ENCODE results near the gene ASIC3.

The ASIC3 gene

DNA sequence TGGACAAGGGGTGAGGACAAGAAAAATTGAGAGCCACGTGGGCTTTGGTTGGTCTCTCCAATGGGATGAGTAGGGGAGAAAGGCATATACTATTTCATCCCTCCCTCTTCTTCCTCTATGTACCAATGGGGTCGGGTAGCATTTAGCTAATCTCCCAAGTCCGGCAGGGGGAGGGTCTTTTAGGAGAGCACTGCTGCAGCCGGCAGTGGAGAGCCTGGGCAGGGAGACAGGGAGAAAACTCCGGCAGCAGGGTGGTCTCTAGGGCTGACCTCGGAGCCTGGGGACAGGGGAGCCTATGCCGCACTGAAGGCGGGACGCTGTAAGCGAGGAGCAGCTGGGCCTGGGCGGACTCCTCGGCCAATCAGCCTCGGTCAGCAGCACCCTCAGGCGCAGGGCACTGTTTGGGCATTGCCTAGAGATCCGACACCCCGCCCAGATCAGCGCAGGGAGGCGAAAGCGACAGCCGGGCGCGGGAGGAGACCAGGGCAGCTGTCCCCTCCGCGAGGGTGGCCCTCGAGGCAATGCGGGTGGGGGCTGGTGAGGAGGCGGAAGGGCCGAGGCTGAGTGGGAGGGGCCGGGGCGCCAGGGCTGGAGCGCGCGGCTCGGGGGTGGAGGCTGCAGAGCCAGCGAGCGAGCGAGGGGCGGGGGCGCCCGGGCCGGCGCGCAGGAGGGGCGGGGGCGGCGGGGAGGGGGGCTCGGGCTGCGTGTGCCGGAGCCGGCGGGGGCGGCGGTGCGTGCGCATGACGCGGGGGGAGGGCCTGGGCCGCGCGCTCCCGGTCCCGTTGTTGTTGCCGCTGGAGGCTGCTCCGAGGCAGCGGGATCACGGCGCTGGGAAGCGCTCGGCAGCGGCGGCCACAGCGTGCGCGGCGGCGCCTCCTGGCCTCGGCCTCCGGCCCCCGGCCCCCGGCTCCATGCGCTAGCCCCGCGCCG is 37.6 kb downstream of the ASIC3 start, which contains the start of gene AGAP3:
Gene AGAP3, plus strand, starts transcription at position 785 of the 930 bp plus-strand sequence. CDS start 267 bp downstream, outside the sequence.
- peak; percentile 92 for DNase-seq (ENCODE audit: low spot score)

DNA sequence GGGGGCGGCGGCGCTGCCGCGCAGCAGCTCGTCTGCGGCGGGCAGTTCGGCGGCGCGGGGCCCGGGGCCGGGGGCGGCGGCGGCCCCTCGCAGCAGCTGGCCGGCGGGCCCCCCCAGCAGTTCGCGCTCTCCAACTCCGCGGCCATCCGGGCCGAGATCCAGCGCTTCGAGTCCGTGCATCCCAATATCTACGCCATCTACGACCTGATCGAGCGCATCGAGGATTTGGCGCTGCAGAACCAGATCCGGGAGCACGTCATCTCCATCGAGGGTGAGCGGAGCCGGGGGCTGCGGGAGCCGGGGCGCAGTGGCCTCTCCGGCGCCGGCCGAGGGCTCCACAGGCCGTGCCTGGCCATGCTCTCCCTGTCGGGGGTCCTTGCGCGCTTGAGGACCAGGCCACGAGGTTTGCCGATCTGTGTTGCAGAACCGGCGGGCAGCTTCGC is 38.5 kb downstream of the ASIC3 start:
- DNase-seq (ENCODE audit: low spot score): no peak

GRCh38 chr7:151087245-151088018 is 39.1 kb downstream of the ASIC3 start:
- no peak for DNase-seq (ENCODE audit: low spot score)

GRCh38 chr7:151088019-151088855 is 39.9 kb downstream of the ASIC3 start:
- DNase-seq (ENCODE audit: low spot score): no peak

GRCh38 chr7:151088856-151089699 is 40.7 kb downstream of the ASIC3 start:
- no peak for DNase-seq (ENCODE audit: low spot score)

DNA sequence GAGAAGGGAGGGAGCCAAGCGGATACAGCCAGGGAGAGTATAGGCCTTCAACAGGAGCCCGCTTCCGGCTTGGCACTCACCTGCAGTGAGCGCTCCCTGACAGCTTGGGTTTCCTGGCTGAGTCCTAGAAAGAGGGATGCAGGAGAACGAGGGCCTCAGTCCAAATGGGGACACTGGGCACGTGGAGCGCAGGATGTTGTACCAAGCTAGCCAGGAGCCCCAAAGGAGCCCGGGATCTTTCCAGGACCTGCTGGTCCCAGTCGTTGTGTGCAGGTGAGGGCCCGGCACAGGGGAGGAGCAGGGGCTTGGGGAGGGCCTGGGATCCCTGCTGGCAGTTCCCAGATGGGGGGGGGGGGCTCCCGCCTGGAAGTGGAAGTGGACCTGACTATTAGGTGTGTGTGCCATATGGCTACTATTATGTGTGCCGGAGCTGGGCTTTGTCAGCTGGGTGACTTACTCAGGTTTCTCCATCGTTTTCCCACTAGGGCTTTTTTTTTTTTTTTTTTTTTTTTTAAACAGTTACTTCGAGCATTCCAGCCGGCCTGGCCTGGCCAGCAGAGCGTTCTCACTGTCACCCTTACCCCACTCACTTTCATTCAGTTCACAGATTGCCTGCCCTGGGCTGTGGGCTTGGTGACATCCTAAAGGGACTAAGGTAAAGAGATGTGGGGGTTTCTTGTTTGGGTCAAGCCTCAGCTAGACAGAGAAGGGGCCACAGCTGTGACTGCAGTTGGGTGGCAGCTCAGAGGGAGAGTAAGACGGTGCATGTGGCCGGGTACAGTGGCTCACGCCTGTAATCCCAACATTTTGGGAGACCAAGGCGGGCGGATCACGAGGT is 41.8 kb downstream of the ASIC3 start:
- no peak for DNase-seq (ENCODE audit: low spot score)

DNA sequence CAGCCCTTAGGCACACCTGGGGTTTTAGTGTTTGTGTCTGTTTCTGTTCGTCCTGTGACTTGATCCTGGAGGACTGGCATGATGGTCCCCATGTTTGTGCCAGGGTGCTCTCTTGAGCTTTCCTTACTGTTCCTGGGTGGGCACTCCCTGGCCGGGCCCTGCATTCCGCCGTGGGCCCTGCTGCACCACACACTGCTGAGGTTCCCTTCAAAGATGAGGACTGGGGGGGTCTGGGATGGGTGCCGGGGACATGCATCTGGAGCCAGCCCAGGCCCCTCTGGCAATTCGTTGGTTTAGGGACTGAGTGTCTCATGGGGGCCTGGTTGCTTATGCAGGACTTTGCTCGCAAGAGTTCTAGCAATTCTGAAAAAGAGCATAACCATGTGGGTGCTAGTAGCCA is 42.7 kb downstream of the ASIC3 start:
- no peak for DNase-seq (ENCODE audit: low spot score)

DNA sequence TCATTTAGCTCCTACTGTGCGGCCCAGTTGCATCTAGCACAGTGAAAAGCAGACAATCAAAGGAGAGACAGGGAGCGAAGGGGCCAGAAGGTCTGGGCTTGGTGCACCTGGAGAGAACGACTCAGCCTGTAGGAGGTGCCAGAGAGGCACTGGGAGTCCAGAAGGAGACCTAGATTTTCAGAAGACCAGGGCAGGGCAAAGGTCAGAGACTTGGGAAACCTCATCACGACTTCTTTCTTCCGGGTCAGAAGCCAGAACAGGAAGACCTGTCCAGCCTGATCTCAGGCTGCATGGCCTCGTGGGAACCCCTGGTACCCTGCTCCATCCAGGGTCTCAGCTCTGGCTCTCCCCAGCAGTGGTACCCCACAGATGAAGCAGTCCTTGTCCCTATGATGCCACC is 43.1 kb downstream of the ASIC3 start:
- DNase-seq (ENCODE audit: low spot score): no peak

GRCh38 chr7:151091988-151092387 is 43.7 kb downstream of the ASIC3 start:
- no peak for DNase-seq (ENCODE audit: low spot score)

DNA sequence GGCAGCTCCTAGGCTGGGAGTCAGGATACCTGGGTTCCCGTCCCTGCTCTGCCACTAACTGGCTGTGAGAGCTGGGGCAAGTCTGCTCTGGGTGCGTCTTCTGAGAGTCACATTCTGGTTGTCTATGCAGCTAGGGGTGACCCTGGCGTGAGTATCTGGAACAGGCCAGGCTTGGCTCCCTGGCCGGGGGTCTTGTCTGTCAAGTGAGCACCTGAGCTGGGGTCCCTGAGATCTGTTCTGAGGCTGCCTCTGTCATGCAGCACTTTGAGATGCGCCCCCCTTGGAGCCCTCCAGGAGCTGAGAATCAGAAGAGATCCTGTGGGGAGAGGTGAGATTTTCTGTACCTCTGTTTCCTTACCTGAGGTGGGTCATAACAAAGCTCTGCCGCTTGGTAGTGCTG is 45.4 kb downstream of the ASIC3 start:
- no peak for DNase-seq (ENCODE audit: low spot score)

DNA sequence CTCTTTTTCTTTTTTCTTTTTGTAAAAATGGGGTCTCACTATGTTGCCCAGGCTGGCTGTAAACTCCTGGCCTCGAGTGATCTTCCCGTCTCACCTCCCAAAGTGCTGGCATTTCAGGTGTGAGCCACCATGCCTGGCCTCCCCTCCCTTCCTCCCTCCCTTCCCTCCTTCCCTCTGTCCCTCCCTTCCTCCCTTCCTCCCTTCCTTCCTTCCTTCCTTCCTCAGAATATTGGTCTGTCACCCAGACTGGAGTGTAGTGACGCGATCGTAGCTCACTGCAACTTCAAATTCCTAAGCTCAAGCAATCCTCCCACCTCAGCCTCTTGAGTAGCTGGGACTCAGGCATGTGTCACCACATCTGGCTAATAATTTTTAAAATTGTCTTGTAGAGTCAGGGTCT is 46.3 kb downstream of the ASIC3 start:
- no peak for DNase-seq (ENCODE audit: low spot score)

DNA sequence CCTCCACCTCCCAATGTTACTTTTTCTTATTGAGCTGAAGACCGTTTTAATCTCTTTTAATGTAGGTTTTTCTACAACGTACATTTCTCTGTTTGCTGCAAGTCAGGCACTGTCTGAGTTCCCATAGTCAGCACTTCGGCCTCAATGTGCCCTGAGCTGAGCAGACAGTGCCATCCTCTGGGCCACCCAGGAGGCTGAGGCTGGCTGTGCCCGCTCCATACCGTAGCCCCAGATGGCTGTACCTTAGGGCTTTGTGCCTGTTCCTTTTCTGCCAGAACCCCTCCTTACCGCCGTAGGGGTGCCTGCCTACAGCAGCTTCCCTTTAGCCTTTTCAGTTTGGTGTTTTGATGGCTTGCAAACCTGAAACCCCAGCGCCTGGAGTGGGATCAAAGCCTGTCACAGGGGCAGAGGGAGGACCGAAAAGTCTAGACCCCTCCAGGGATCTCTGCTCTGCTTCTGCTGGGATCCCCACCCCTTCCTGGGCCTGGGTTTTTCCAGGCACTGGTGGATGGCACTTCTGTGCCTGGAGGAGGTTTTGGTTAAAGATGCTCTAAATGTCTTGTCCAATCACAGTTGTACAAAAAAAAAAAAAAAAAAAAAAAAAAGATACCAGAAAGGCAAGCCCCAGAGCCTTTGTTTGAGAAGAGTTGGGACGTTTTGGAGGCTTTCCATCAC is 46.9 kb downstream of the ASIC3 start:
- DNase-seq (ENCODE audit: low spot score): no peak

DNA sequence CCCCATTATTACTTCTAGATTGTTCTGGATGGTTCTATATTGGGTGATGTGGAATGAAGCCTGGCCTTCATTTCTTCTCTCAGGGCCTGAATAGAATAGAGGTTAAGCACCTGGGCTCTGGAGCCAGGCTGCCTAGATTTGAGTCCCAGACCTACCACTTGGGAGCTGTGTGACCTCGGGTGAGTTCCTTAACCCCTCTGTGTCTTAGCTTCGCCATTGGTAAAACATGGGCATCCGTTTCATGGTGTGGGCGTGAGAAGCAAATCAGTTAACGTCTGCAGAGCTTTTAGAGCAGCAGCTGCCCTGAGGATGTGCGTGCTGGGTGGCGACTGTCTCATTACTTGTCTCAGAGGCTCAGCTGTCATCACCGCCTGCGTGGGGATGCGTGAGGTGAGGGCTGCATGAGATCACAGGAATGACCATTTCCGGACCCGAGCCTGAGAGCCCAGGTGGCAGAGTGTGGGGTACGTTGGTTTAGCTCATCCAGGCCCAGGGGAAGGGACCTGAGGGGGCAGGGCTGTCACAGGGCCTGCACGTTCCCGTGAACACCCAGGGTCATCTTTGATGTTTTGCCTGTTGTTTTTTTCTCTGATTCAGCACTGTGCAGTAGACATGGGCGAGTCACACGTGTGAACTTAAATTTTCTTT is 47.6 kb downstream of the ASIC3 start:
- DNase-seq (ENCODE audit: low spot score): no peak

DNA sequence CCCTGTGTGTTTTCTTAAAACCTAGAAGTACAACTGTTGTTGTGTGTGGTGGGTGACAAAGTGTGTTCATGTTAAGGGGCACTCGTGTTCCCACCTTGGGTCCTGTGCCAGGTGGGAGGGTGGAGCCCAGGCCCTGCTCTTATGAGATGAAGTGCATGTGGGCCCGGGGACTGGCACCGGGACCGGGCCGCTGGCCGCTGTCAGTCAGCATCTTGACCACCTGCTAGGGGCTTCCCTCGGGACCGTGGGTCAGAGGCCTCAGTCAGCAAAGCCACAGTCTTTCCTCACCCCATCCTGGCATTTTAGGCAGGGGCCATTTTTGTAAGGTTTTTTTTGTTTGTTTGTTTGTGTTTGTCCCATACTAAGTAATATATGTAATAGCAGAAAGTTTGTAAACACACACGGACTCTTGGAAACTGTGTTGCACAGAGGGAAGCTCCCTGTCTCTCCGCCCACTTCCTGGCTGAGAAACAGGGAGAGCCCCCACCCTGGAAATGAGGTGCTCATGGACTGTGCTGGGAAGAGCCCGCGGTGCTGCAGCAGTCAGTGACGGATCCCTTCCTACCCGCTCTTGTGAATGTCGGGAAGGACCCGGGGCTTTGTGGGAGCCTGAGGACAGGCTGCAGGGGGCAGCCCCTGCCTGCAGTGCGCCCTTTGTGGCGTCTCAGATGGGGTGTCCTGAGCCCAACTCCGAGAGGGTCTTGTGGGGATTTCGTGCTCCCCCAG is 51.3 kb downstream of the ASIC3 start:
- DNase-seq (ENCODE audit: low spot score): no peak

- no peak for DNase-seq (ENCODE audit: low spot score)
Observed at GRCh38 chr7:151100921-151101320, 52.6 kb downstream of the ASIC3 start.

DNA sequence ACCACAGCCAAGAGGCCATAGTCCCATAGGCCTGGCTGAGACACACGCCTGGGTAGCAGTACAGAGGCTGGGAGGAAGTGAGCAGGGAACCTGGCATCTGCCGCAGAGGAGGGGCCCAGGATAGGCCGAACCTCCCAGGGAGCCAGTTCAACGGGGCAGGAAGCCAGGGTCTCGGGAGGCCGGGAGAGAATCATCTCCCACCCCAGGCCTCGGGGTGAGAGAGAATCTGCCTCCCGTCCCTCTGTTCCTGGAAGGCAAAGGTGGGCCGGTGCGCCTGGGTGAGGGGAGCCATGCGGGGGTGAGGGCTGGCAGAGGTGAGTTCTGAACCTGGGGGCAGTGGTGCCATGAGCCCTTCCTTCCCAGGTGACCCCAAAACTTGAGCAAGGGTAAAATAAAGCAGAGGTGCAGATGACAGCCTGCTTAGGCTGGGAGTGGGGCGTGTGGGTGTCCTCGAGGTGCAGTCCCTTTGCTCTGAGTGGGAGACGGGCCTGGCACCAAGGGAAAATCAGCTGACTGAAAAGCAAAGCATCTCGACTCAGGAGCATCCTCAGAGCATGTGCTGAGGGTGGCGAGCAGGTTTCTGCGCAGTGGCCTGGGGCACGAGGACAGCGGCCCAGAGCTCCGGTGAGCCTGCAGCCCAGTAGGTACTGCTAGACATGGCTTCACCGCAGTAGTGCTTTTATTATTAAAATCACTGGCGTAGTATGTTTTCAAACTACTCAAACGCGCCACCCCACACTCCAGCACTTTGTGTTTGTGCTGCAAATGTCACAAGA is 53.5 kb downstream of the ASIC3 start:
- DNase-seq (ENCODE audit: low spot score): no peak

All from left forelimb (tissue), 1 donor.